Fibroblast of peridontal ligament (primary cell): ENCODE measurements around the gene DEGS2.

ENCODE experiments used
- DNase-seq: peaks from one replicate; pipeline ENCODE4 v3.0.0-alpha.2; 2010; ENCODE audit errors: extremely low read depth

DEGS2 gene

GRCh38 chr14:100114109-100114765 is 45.2 kb downstream of the DEGS2 start:
- no peak for DNase-seq

GRCh38 chr14:100111931-100112704 is 47.3 kb downstream of the DEGS2 start:
- no peak for DNase-seq

GRCh38 chr14:100110816-100111215 is 48.6 kb downstream of the DEGS2 start:
- DNase-seq = no peak

- no peak for DNase-seq
These were observed 49.9 kb downstream of the DEGS2 start for GRCh38 chr14:100109594-100109955.

GRCh38 chr14:100108840-100109593 is 50.4 kb downstream of the DEGS2 start:
- peak; percentile 26 for DNase-seq

- peak; percentile 71 for DNase-seq
These were observed 51.2 kb downstream of the DEGS2 start for GRCh38 chr14:100108042-100108825.

GRCh38 chr14:100107236-100107635 is 52.2 kb downstream of the DEGS2 start:
- DNase-seq = no peak

GRCh38 chr14:100106250-100107112 is 53.0 kb downstream of the DEGS2 start:
- no peak for DNase-seq

GRCh38 chr14:100105357-100106169 is 53.9 kb downstream of the DEGS2 start:
- DNase-seq = no peak

GRCh38 chr14:100104523-100105300 is 54.7 kb downstream of the DEGS2 start:
- DNase-seq = peak; percentile 66

GRCh38 chr14:100104006-100104352 is 55.5 kb downstream of the DEGS2 start:
- no peak for DNase-seq

- peak; percentile 32 for DNase-seq
These were observed 56.0 kb downstream of the DEGS2 start for GRCh38 chr14:100103250-100104005.

GRCh38 chr14:100102156-100102785 is 57.2 kb downstream of the DEGS2 start:
- DNase-seq = no peak

GRCh38 chr14:100100032-100100703 is 59.3 kb downstream of the DEGS2 start:
- DNase-seq = no peak

- no peak for DNase-seq
These were observed 61.3 kb downstream of the DEGS2 start for GRCh38 chr14:100098171-100098570.

- peak; percentile 71 for DNase-seq
These were observed 62.8 kb downstream of the DEGS2 start for GRCh38 chr14:100096656-100097055.
